GM12875 (cell line): ENCODE measurements around the gene RELT.

Source experiments
- H3K4me3 ChIP-seq: one replicate; pipeline ENCODE4 v1.5.1; 2011; ENCODE audit warnings: low read depth, low read length, control low read depth
- CTCF ChIP-seq: IDR thresholded peaks from 2 replicates; pipeline ENCODE4 v1.5.1; 2011; ENCODE audit warnings: low read depth, mild to moderate bottlenecking, control low read depth, inconsistent platforms, low read length, moderate library complexity, borderline replicate concordance; ENCODE audit not compliant: insufficient read depth

RELT gene

GRCh38 chr11:73388265-73389133, 12.3 kb downstream of the RELT start:
- no peak overlapping the region for H3K4me3 ChIP-seq
- no peak for TF ChIP-seq CTCF

- TF ChIP-seq CTCF = no peak
- H3K4me3 ChIP-seq = no peak overlapping the region
Measured at GRCh38 chr11:73389134-73389525, 12.9 kb downstream of the RELT start.

GRCh38 chr11:73389916-73390315, 13.7 kb downstream of the RELT start:
- no peak overlapping the region for H3K4me3 ChIP-seq
- no peak for TF ChIP-seq CTCF

- TF ChIP-seq CTCF = no peak
- H3K4me3 ChIP-seq = no peak overlapping the region
Measured at GRCh38 chr11:73390601-73391565, 14.7 kb downstream of the RELT start.

GRCh38 chr11:73391665-73392064, 15.5 kb downstream of the RELT start:
- TF ChIP-seq CTCF = no peak
- no peak overlapping the region for H3K4me3 ChIP-seq

GRCh38 chr11:73392108-73393010, 16.2 kb downstream of the RELT start:
- no peak for TF ChIP-seq CTCF
- no peak overlapping the region for H3K4me3 ChIP-seq
